ENCODE data around the gene CNIH2.

- TF ChIP-seq TAF1 (IDR thresholded peaks at IDR 0.05; ENCODE audit: borderline replicate concordance, low read depth, low read length) (no peak), POLR2AphosphoS5 (IDR thresholded peaks at IDR 0.05; ENCODE audit: low read depth, low read length) (no peak)
Observed at GRCh38 chr11:66309475-66309874, 31.5 kb downstream of the CNIH2 start.
